Measurements from ENCODE around the gene ITGAL.
A peak's percentile ranks its signal among the peaks of the same experiment; 100 is the strongest.
"Not testable (repeated sequence)": the region's sequence is repeated elsewhere in the genome, so short reads cannot be mapped to it uniquely, and the experiment has no call there.

ITGAL gene

DNA sequence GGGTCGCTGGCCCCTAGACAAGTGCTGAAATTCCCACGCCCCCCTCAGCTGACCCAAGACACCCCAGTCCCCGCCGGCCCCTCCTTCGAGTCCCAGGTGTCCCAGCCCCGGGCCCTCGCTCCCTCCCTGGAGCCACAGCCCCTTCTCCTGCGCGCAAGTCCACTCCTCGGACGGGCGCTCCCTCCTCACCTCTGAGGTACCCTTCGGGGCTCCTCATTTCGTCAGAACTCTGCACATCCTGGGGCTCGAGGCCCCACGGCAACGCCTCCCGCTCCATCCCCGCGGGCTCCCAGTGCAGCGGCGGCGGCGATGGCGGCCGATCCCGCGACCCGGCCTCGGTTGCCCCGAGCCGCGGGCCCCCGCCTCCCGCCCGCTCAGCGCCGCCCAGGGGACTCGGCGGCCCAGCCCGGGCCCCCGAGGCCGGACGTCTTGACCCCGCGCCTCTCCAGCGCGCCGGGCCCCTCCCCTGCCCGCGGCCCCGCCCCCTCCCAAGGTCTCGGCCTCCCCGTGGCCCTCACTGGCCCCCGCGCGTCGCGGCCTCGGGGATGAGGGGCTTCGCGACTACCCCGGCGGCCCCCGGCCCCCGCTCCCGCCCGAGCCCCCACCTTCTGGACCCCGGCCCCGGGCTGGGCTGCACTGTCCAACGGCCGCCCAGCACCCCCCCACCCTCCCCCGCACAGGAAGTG lies 53.7 kb downstream of the ITGAL start, which contains the start of gene ZNF768:
ZNF768 (minus strand) TSS at position 430 of the 686 bp plus-strand sequence; CDS start at position 277, 153 bp downstream.
- DNase-seq (ENCODE audit: low spot score) = peak; percentile 24

DNA sequence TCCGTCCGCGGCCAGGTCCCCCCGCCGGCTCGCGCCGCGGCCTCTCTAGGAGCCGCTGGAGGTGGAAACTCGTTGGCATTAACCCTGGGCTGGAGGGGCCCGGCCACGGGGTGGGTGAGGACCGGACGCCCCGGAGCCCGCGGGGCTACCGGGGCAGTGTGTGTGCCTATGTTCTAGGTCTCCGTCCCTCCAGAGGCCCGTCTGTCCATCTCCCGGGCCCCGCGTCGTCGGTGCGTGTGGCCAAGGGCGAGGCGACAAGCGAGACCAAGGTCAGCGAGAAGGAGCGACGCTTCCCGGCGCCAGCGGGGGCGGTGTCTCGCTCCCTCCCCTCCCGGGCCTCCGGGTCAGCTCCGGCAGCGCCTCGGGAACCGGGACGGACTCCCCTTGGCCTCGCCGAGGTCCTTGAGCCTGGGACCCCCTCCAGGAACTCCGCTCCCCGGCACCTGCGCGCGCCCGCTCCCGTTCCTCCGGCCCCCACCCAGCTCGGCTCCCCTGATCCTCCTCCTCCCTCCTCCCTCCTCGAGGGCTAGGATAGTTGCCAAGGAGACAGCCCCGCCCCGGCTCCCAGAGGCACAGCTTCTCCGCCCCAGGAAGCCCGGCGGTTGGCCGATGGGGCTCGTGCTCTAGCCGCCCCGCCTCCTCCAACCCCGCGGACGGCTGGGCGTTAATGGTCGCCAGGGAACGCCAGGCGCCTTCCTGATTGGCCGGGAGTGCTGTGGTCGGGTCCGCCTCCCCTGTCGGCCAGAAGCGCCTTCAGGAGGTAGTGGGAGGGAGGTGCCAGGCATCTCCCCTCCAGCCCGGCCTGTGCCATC lies 54.5 kb downstream of the ITGAL start:
- peak; percentile 97 for DNase-seq (ENCODE audit: low spot score)

DNA sequence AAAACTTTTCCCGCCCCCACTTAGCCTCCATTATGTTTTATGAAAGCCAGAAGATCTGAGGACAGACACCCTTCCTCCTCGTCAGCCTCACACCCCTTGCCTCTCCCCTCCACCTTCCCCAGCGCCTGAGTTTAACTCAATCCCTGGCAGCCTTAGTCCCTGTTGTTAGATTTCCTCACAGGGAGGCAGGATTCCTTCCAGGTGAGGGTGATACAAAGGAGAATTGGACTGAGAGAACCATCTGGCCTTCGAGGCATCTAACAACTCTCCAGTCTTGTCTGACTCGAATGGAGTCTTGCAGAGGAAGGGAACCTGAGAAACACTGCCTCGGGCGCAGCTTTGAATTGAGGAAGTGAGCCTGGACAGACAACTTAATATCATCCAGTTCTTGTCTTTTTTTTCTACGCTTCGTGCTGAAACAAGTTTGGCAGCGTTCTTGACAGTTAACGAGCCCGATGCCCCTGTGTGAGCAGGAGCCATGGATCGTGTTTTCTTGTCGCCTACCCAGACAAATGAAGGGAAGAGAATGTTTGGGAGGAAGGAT lies 55.2 kb downstream of the ITGAL start:
- no peak for DNase-seq (ENCODE audit: low spot score)

DNA sequence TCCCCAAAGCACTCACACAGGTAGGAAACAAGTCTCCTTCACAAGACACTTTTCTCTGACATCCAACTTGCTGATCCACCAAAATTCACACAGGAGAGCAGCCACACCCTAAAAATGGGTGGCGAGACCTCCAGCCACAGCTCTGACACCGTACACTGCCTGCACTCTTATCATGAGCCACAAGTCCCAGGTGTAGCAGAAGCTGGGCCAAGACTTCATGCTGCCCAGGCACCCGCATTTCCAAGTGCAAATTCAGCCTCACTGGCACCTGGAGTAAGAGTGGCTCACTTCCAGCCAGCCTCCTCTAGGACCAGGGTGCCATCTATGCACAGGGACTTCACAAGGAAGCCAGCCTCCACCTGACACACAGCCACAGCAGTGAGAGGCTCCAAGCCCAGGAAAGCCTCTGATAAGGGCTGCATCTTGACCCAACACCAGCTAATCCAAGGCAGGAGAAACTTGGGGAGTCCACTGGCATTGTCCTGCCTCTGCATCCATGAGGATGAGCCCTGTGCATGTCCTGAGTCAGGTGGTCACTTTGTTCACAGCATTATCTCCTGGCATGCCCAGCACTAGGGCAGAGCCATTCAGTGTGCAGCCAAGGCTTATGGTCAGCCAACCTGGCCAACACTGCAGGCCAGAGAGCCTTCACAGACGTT lies 56.4 kb downstream of the ITGAL start:
- no peak for DNase-seq (ENCODE audit: low spot score)

DNA sequence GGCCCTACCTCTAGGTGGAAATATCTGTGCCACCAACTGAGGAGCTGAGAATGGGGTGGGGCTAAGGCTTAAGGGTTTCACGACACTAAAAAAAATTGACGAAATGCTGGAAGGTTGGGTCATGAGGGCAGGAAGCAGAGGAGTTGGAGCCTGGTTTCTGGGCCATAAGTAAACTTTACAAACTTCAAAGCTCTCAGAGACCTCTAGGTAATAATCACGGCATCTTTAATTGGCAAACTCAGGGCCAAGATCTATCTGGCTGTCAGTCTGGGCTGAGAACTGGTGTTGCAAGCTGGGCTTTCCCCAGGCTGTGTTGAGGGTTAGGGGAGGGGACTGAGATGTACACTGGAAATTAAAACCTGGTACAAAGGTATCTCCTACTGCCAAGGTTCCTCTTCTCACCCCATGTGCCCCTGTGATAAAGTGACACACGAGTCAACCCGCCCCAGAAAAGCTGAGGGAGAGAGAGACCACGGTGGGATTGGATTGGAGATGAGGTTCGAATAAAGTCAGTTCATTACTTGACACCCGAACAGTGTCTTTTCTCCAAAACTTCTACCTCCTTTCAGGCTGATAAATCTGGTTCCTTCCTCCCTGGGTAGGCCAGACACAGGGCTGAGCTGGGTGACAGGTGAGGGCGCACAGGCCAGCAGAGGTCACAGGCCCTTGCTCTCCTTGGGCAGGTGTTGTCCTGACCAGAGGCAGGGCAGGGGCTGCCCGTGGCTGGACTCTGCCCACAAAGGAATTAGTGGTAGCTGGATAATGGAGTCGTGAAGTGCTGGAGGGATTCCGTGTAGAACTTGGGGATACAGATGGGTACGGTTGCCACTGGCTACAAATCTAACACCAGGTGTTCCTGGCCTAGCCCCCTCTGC lies 57.9 kb downstream of the ITGAL start:
- DNase-seq (ENCODE audit: low spot score) = no peak

DNA sequence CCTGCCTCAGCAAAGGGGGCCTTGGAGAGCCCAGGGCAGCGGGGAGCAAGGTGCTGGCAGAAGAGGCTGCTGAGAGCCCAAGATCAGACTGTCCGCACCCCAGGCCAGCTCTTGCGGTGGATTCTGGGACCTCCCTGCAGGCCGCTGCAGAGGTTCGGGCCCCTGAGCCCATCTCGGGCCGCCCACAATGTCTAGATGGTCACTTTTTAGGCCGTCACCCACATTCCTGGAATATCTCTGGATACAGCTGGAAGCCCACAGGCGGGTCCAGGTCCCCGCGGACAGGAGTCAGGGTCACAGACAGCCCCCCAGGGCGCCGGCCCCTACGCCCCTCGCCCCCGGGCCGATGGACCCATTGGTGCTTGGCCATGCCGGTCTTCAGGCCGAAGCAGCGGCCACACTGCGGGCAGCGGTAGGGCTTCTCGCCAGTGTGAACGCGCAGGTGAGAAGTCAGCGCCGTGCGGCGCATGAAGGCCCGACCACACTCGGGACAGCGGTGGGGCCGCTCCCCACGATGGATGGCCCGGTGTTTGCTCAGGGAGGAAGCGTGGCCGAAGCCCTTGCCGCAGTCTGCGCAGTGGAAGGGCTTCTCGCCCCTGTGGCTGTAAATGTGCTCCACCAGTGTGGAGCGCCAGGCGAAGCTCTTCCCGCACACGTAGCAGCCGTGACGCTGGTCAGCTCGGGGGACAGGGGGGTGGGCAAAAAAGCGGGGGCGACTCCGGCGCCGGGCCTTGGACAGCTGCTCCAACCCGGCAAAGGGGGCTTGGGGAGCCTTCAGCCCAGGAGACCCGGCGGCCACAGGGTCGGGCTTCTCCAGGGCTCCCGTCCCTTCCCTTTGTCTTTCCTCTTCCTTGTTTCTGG lies 60.0 kb downstream of the ITGAL start:
- no peak for DNase-seq (ENCODE audit: low spot score)

DNA sequence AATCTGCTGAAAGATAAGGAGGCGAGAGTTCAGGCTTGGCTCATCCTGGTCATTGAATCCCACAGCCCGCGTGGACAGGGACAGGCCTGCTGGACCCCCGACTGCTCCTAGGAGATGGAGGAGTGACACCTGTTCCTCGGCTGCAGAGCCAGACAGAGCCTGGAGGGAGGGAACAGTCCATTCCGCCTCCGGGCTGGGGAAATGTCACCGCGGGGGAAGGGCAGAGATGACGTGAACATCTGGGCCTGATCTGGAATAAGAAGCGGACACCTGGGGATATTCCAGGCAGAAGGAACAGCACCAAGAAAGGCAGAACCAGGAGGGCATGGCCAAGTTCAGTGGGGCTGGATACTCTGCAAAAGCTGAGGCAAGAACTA lies 60.6 kb downstream of the ITGAL start:
- DNase-seq (ENCODE audit: low spot score) = no peak

DNA sequence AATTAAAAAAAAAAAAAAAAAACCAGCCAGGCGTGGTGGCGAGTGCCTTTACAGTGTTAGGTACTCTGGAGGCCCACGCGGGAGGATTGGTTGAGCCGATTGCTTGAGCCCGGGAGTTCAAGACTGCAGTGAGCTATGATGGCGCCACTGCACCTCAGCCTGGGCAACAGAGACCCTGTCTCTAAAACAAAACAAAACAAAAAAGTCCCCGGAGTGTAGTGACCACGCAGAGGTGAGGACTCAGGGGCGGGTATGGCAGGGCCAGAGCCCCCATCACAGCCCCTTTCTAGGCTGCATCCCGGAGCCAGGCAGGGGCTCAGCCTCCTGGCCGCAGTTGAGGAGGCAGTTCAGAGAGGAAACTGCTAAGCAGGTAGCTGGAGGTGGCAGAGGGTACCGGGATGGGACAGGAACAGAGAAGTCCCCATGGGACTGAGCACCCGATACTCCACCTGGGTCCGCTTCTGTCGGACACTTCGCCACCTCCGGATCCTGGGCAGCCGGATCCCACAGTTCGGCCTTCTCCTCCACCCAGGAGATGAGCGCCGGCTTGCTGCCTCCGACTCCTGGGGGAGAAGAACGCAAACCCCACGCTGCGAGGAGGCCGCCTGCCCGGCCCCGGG lies 61.3 kb downstream of the ITGAL start:
- no peak for DNase-seq (ENCODE audit: low spot score)

DNA sequence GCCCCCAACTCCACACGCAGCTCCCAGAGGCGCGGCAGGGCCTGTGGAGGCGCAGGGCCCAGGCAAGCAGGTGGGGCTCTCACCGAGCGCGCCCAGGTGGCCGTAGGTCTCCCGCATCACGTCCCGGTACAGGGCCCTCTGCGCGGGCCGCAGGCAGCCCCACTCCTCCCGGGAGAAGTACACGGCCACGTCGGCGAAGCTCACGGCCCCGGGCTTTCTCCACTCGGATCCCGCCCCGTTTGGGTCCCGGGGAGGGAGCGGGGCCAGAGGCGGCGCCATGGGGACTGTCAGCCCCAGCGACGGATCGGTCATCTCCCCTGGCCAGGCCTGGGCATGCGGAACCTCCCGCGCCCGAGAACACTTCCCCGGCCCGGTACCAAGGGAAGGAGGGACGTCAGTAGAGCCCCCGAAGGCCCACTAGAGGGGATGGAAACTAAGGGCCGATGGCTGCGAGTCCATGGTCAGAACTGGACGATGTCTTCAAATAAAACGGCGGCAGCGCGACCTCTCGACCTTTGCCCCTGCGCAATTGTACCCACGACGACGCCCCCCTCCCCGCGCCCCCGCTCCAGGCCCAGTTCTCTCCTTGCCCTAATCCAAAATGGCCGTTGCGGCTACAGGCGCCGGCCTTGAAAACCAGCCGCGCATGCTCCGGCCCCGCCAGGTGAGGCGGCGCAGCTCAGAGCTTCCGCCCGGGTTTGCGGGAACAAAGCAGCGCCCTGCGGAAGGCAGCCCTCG lies 62.0 kb downstream of the ITGAL start, which contains the start of gene ZNF747:
ZNF747 (minus strand) TSS at position 491 of the 738 bp plus-strand sequence; CDS start at position 312, 179 bp downstream.
- DNase-seq (ENCODE audit: low spot score) = peak; percentile 93

DNA sequence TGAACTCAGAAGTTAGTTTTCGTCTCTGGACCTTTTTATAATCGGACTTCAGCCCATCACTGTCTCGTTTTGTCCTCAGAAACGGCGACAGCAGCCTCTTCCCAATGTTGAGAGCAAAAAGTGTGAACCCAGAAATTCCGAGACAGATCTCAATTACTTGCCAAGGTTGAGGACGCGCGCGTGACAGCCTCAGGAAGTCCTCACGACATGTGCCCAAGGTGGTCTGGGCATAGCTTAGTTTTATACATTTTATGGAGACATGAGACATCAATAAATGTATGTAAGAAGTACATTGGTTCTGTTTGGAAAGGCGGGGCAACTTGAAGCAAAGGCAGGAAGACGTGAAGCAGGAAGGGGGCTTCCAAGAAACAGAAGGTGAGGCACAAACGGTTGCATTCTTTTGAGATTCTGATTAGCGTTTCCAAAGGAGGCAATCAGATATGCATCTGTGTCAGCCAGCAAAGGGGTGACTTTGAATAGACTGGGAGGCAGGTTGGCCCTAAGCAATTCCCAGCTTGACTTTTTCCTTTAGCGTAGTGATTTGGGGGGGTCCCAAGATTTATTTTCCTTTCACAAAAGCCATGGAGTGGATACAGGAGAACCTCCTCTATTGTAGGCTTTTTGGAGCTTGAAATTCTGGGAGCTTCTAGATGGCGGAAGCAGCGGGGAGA lies 62.7 kb downstream of the ITGAL start:
- DNase-seq (ENCODE audit: low spot score) = no peak

DNA sequence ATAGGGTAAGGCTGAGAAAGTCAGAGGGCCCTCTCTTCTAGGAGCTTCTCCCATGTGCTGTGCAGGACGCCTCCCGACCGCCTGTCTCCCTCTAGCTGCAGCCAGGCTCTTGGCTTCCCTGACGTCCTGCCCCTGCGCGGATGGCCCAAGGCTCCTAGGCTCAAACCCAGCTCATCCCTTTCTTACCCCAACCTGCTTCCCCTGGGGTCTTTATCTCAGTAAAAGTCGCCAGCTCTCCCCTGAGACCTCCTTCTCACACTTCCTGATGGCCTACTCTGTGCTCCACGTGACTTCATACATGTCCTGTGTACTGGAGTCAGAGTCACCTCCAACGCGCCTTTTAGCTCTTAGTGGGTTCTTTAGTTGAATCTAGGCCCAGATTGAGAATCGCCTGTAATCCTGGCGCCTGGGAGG lies 63.2 kb downstream of the ITGAL start:
- DNase-seq (ENCODE audit: low spot score) = peak; percentile 68

DNA sequence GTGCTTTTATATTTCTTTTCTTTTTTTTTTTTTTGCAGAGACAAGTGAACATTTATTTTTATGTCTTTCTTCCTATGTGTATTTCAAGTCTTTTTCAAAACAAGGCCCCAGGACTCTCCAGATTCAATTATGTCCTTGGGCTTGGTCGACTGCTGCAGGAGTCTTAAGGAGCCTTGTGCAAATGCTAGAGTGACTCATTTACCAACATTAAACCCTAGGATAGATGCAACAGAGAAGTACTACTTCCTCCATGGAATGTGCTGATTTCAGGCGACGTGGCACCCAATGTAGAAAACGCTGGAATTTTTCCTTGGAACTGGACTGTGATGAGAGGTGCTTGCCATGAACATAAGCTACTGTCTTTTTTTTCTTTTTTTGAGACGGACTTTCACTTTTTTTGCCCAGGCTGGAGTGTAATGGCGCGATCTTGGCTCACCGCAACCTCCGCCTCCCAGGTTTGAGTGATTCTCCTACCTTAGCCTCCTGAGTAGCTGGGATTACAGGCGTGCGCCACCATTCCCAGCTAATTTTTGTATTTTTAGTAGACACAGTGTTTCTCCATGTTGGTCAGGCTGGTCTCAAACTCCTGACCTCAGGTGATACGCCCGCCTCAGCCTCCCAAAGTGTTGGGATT lies 64.0 kb downstream of the ITGAL start:
- DNase-seq (ENCODE audit: low spot score) = not testable (repeated sequence)

DNA sequence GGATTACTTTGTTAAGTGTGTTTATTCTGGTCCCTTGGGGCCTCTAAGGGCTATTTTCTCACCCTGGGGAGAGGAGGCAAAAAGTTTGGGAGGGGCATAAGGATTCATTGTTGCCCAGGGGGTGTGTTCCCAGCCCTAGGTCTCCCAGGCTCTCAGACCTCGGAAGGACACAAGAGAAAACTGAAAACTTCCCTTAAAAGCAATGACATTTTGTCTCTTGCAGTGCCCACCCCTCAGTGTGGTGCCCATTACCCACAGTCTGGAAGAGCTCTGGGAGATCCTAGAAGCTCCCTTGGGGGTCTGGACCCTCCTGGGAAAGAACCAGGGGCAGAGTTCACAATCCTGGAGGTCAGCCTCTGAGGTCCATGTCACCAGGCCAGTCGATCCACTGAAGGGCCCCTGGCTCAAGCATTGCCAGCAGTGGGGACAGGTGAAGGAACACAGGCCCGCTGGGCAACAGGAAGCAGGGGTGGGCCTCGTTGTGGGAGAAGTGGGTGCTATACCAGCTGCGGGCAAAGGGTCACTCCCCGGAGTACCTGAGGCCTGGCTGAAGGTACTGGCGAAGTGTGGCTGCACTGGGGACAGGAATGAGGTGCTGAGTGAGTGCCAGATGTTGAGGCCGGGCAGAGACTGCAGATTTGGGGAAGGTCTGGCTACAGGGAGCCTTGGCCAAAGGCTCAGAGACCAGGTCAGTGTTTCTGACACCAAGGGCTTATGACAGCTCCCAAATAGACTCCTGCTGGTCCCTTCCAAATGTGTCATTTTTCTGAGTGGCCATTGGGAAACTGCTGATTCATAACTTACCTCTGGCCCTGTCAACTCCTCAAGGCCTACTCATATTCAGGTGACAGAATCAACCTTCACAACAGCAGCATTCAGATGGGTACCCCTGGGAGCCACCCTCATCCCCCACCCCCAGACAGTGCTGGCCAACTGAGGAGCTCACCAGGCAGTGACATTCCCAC lies 66.7 kb downstream of the ITGAL start:
- no peak for DNase-seq (ENCODE audit: low spot score)

DNA sequence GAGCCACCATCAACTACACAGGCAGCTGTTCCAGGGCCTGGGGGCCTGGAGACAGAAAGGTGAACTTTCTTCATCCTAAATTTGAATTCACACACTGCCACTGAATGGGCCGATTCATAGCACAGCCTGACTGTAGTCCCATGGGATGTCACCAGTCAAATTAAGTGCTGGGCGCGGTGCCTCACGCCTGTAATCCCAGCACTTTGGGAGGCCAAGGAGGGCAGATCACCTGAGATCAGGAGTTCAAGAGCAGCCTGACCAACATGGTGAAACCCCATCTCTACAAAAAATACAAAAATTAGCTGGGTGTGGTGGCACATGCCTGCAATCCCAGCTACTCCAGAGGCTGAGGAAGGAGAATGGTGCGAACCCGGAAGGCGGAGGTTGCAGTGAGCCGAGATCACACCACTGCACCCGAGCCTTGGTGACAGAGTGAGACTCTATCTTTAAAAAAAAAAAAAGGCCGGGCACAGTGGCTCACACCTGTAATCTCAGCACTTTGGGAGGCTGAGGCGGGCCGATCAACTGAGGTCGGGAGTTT lies 67.5 kb downstream of the ITGAL start:
- DNase-seq (ENCODE audit: low spot score) = not testable (repeated sequence)

DNA sequence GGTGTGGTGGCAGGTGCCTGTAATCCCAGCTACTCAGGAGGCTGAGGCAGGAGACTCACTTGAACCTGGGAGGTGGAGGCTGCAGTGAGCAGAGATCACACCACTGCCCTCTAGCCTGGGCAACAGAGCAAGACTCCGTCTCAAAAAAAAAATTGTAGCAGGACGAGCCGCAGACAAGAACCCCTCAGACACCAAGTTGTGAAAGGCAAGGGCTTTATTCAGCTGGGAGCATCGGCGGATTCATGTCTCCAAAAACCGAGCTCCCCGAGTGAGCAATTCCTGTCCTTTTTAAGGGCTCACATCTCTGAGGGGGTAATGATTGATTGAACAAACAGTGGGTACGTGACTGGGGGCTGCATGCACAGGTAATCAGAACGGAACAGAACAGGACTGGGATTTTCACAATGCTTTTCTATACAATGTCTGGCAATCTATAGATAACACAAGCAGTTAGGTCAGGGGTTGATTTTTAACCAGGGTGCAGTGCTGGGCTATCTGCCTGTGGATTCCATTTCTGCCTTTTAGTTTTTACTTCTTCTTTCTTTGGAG lies 68.4 kb downstream of the ITGAL start:
- DNase-seq (ENCODE audit: low spot score) = not testable (repeated sequence)

Data from globus pallidus (tissue), 1 donor.